Left cardiac atrium (tissue), 4 donors: ENCODE measurements around the gene DPP10. TPM values are rescaled to one million over a fixed set of nuclear protein-coding genes. Genes with fewer than 3 reads are reported as not detected.
A peak's percentile ranks its signal among the peaks of the same experiment; 100 is the strongest.
"Not testable (repeated sequence)": the region's sequence is repeated elsewhere in the genome, so short reads cannot be mapped to it uniquely, and the experiment has no call there.

ENCODE experiments used
- ATAC-seq, 2 donors: fragments of 200-7000 bp; cut with Tn5 transposase; one replicate each; pipeline ENCODE4 v1.9.1; 2020; ENCODE audit warnings: mild to moderate bottlenecking in 2 of 2, moderate library complexity in 2 of 2
- DNase-seq: peaks from one replicate; pipeline ENCODE4 v3.0.0-alpha.2; 2020
- intact Hi-C, 2 donors: fragments of 100-400 bp; cut with DNase I; formaldehyde crosslinking; loops; one replicate each; pipeline versions ENCODE4 v1.14.1 to v1.15.1; 2022 to 2023
- total RNA-seq, 2 donors: library from RNA; stranded (reverse); fragmentation: NEBNext Ultra II Directional; extraction: Animal tissue kit (Norgen Biotek cat#: 25700); gene quantifications; one replicate each; pipeline ENCODE4 v1.2.1, GENCODE V29; 2021
- donor health status: DM: no; HTN: yes; CAD: no.
- donor health status: DM: no; HTN: yes; CAD: no; lungs with severe emphysema.
- donor health status: DM: yes; HTN: yes; CAD: no.
- donor health status: Dilated cardiomyopathy.

Gene DPP10
- total RNA-seq, 2 donors from 2014 or later = 0.38 to 0.50 TPM

GRCh38 chr2:115422004-115422634 lies 979.7 kb downstream of the DPP10 start:
- ATAC-seq = no peak
- DNase-seq = no peak
- intact Hi-C loops = no loop called here

- ATAC-seq (no peak), DNase-seq (no peak)
- intact Hi-C loops = no loop called here
Observed at GRCh38 chr2:115427436-115427835, 985.0 kb downstream of the DPP10 start.

DNA sequence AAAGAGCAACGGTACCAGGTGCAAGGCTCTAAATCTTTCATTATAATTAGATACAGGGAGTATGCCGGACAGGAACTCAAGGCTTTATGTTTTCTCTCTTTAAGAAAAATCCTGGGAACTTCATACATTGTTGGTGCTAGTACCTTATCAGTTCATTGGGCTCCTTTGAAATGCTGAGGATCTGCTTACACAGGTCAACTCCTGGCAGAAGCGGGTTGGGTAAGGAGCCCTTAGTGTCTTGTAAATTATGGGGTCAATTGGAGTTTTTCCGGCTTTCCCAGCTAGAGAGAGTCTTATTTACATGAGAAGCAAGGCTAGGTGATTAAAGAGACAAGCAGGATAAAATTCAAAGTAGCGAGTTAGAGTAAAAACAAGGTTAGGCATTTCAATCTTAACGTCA lies 998.3 kb downstream of the DPP10 start:
- ATAC-seq, DNase-seq, intact Hi-C loops: not testable (repeated sequence)

- ATAC-seq (peak in 1 of 2 donors; percentile 71), DNase-seq (no peak)
- intact Hi-C loops = no loop called here
Observed at GRCh38 chr2:115443539-115444185, 1001.2 kb downstream of the DPP10 start.

DNA sequence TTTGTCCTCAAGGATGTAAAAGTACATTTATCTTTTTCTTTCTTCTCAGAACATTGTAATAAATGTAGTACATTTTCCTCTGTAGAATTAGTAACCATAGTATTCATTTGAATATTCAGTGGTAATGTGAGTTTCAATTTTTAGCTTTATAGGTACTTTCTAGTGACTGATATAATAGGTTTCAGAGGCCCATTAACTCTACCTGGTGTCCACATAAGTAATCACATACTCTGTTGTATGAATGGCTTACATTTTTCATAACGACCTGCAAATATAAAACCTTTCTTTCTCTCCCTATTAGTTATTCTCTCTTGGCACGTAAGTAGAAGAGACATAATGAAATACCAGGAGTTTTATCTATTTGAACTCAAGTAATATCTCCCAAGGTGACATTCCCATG lies 1017.6 kb downstream of the DPP10 start:
- ATAC-seq (no peak), DNase-seq (no peak)
- intact Hi-C loops = no loop called here

DNA sequence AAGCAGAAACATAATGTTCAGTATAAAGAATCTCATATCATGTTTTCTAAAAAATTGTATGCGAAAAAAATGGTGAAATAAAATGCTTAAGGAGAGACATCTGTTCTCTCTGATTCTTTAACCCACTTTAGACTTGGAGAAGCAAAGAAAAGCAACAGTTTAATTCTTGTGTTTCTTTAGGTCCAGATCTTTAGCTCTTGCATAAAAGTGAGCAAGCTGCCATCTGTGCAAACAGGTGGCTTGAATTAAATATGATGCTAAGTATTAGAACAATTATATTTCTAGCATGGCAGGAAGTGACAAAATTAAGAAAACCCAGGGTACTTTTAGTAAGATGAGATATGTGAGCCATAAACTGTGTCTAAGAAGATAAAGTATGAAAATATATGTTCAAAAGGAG lies 1038.3 kb downstream of the DPP10 start:
- ATAC-seq (no peak), DNase-seq (no peak)
- intact Hi-C loops = no loop called here

GRCh38 chr2:115481842-115482241 lies 1039.4 kb downstream of the DPP10 start:
- intact Hi-C loops = no loop called here
- no peak for ATAC-seq
- no peak for DNase-seq

- intact Hi-C loops = no loop called here
- DNase-seq = no peak
- peak in 1 of 2 donors; percentile 14 for ATAC-seq
Observed at GRCh38 chr2:115483666-115484065, 1041.2 kb downstream of the DPP10 start.

DNA sequence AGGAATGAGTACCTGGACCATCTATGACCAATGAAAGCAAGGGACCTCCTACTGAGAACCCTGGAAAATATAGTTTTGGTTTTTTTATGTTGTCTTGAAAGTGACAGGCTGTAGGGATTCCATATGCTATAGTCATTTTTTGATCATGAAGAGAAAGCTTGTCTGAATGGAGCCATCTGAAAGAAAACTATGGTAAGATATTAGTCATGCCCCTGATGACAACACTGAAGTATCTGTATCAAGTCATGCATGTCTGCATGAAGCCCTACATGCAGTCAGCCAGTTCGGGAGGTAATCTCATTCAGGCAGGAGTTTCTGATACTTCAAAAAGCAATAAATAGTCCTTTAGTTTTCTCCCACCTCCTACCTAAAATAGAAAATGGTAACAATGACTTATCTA lies 1042.0 kb downstream of the DPP10 start:
- ATAC-seq (no peak), DNase-seq (no peak)
- intact Hi-C loops = no loop called here

DNA sequence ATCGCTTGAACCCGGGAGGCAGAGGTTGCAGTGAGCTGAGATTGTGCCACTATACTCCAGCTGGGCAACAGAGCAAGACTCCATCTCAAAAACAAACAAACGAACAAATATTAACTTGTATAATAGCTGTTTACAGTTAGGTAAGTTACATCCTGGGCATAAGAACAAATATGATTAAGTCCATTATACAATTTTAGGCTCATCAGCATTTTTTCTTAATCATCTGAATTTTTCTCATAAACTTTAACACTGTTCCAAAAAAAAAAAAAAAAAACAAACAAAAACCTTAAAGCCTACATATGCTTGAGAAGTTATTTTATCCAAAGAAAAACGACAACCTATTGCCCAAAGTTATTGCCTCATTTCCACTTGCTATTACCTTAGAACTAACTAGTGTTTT lies 1042.5 kb downstream of the DPP10 start:
- no peak for ATAC-seq
- intact Hi-C loops = no loop called here
- DNase-seq = no peak

DNA sequence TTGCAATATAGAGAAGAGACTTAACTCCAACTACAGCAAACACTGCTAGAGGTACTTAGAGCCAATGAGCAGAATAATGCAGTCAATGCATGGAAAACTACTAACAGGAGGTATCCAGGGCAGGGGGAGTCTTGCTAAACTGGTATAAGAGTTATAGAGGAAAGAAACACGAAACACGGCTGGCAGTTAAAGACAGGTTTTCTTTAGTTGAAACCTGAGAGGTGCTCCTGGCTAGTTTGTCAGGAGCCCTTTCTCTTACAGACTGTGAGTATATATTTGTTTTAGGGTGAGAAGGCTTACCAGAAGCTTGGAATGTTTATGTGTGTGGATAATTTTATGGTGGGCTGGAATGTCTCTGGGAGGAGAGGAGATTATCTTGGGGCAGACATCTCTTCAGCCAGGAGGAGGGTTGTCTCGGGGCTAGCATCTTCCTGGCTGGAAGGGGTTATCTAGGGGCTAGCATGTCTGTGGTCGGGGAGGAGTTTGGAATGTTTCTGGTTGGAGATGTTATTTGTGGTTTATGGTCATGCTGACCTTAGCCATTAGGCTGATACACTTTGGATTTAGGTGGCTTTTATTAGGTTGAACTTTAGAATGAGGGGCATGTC lies 1048.8 kb downstream of the DPP10 start:
- no peak for ATAC-seq
- intact Hi-C loops = no loop called here
- DNase-seq = no peak

DNA sequence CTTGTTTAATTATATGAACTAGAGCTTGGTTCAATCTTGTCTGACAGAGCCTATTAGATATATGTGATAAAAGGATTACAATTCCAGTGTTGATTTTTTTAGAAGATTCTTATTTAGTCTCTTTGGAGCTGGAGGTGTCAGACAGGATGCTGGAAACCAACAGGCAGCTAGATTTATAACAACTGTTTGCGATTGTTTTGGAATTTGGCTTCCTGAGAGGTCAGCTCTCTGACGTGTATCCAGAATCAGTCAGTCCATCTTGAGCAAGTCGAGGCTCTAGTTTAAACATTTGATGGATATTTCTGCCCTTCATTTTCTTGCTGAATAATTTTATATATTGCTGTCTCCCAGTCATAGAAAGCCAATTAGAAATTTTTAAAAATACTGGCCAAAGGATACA lies 1062.9 kb downstream of the DPP10 start:
- intact Hi-C loops = no loop called here
- DNase-seq = no peak
- ATAC-seq = no peak

GRCh38 chr2:115520727-115521126 lies 1078.3 kb downstream of the DPP10 start:
- DNase-seq (no peak), ATAC-seq (no peak)
- intact Hi-C loops = no loop called here

DNA sequence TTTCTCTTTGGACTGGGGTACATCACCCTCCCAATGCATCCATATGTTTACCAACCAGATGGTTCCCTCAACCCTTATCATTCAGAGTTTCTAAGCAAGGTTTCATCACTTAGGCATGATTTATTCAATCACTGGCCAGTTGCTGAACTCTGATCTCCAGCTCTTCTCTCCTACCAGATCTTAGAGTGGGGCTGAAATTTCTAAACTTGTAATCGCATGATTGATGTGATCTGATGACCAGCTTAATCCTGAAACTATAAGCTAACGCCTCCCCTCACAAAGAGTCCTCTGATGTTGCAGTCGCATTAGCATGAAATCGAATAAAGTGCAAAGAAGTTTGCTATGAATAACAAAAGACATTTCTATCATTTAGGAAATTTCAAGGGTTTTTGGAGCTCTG lies 1082.0 kb downstream of the DPP10 start:
- DNase-seq = no peak
- ATAC-seq = no peak
- intact Hi-C loops = no loop called here

GRCh38 chr2:115529627-115530026 lies 1087.2 kb downstream of the DPP10 start:
- no peak for ATAC-seq
- DNase-seq = no peak
- intact Hi-C loops = no loop called here

DNA sequence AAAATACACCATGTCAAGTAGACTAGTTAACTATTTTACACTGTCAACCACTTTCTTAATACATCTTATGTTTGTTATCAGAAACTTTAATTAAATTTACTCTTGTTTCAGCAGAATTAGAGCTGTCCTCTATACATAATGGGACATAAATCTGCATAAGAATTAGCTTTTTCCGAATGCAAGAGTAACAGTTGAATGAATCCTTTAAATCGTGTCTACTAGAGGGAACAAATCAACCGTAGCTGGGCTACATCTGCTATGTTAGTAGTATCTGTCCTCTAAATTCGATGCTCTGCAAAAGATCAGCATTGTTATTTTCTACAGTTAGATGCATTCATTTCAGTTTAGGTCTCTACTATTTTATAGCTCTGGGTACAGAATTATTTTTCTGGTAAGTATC lies 1090.6 kb downstream of the DPP10 start:
- intact Hi-C loops = no loop called here
- no peak for DNase-seq
- no peak for ATAC-seq

DNA sequence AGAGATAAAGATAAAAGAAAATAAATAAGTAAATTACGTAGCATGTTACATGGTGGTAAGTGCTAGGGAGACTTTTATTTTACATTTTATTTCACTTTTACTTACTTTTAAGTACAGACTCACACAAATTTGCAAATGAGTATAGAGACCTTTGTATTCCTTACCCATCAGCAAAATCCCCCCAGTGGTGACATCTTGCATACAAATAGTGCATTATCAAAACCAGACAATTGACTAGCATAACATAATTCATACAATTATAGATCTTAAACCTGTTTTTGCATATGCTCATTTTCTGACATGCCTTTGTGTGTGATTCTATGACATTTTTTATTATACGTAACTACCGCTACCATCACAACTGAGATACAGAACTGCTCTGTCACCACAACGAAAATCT lies 1099.4 kb downstream of the DPP10 start:
- DNase-seq = no peak
- intact Hi-C loops = no loop called here
- ATAC-seq = no peak

- ATAC-seq = no peak
- no peak for DNase-seq
- intact Hi-C loops = no loop called here
Observed at GRCh38 chr2:115542331-115542730, 1099.9 kb downstream of the DPP10 start.

DNA sequence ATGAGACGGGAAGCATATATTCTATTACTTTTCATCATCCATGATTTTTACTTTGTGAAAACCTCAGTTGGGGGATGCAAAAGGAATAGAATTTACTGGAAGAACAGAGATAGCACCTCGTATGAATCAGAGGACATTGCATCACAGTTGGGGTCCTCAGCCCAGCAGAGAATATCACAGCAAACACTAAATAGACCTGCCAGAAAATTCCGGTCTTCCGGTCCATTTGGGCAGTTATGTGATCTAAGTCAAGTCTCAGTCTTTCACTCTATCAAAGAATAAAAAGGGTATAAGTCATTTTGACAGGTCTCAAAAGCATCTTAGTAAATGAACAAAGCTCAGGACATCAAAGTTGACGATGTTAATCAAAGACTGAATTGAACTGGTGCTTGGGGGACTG lies 1100.6 kb downstream of the DPP10 start:
- intact Hi-C loops = no loop called here
- DNase-seq (no peak), ATAC-seq (no peak)

GRCh38 chr2:115543461-115543860 lies 1101.0 kb downstream of the DPP10 start:
- DNase-seq = no peak
- intact Hi-C loops = no loop called here
- ATAC-seq = no peak

- DNase-seq (no peak), ATAC-seq (no peak)
- intact Hi-C loops = no loop called here
Observed at GRCh38 chr2:115549611-115550130, 1107.2 kb downstream of the DPP10 start.
